Dendritic cell treated with granulocyte-macrophage colony-stimulating factor and Interleukin-4, amounts not matched to agents 40 ng/mL and 50 ng/mL, for 4 days (primary cell): Measurements from ENCODE around the gene ARL6.
A peak's percentile ranks its signal among the peaks of the same experiment; 100 is the strongest.

Experiments used
- H3K27ac Mint-ChIP-seq: one replicate; pipeline ENCODE4 v1.8.0; 2022; ENCODE audit warnings: mild to moderate bottlenecking, mixed read lengths
- H3K27me3 Mint-ChIP-seq: one replicate; pipeline ENCODE4 v1.8.0; 2022; ENCODE audit warnings: mild to moderate bottlenecking, mixed read lengths
- H3K36me3 Mint-ChIP-seq: one replicate; pipeline ENCODE4 v1.8.0; 2022; ENCODE audit warnings: low read depth, mixed read lengths
- H3K4me1 Mint-ChIP-seq: one replicate; pipeline ENCODE4 v1.8.0; 2022; ENCODE audit warnings: low read depth, mixed read lengths
- H3K4me3 Mint-ChIP-seq: one replicate; pipeline ENCODE4 v1.8.0; 2022; ENCODE audit warnings: mild to moderate bottlenecking, moderate library complexity, mixed read lengths
- H3K9me3 Mint-ChIP-seq: one replicate; pipeline ENCODE4 v1.8.0; 2022; ENCODE audit warnings: mixed read lengths
- intact Hi-C: fragments of 100-400 bp; cut with micrococcal nuclease; formaldehyde crosslinking; loops from one replicate; pipeline ENCODE4 v1.15.0; 2022

ARL6 gene

GRCh38 chr3:97764407-97765238 lies at the start of gene ARL6:
TSS of gene ARL6 (plus strand) at chr3:97764758. CDS start at chr3:97768108, 3,350 bp downstream.
- Mint-ChIP-seq H3K36me3 (peaks cover 9% of the 10 kb centered on the region), H3K4me3 (peak within 1 kb of the TSS; percentile 98), H3K27ac (peak within 1 kb of the TSS; percentile 88), H3K4me1 (peaks cover 21% of the 10 kb centered on the region), H3K9me3 (no peaks in the 10 kb centered on the region), H3K27me3 (peaks cover 6% of the 10 kb centered on the region)
- intact Hi-C loops: loop anchor here (2.0 to 5.0 kb wide), 2 partner anchors 758 to 1138 kb away; partner anchors contain the start of genes CLDND1 and DCBLD2

DNA sequence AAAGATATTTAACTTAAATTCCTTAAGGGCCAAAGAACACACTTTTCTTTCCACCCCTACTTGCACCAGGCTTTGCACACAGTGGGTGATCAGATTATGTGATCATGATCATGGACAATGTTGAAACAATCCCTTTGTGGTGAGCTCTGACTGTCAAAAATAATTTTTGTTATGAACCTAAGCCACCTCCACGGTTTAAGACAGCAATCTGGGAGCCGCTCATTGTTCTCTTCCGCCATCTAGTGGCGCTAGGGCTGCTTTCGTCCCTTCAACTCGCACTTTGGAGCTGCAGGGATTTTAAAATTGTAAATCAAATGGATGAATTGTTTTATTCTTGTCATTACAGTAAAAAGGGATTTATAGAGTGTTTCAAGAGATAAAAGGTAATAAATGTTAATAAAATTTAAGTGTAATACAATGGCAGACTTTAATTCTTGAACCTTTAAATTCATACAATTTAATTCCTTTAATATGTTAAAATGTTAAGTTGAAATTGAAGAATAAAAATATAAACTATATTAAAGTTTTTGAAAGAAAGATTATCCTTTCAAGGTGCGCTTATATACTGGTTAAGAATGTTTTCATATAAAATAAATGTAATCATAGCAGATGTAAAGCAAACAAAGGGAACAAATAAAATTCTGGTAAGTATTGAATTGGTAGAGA lies 45.3 kb upstream of the ARL6 start:
- Mint-ChIP-seq H3K27me3 (no peaks in the 10 kb centered on the region), H3K27ac (no peak overlapping the region), H3K9me3 (no peaks in the 10 kb centered on the region), H3K4me1 (no peaks in the 10 kb centered on the region), H3K4me3 (no peak overlapping the region), H3K36me3 (no peaks in the 10 kb centered on the region)
- intact Hi-C loops: no loop called here

GRCh38 chr3:97720417-97720816 lies 44.1 kb upstream of the ARL6 start:
- Mint-ChIP-seq H3K9me3 (no peaks in the 10 kb centered on the region), H3K4me1 (no peaks in the 10 kb centered on the region), H3K4me3 (no peak overlapping the region), H3K27me3 (no peaks in the 10 kb centered on the region), H3K36me3 (no peaks in the 10 kb centered on the region), H3K27ac (no peak overlapping the region)
- intact Hi-C loops: no loop called here

DNA sequence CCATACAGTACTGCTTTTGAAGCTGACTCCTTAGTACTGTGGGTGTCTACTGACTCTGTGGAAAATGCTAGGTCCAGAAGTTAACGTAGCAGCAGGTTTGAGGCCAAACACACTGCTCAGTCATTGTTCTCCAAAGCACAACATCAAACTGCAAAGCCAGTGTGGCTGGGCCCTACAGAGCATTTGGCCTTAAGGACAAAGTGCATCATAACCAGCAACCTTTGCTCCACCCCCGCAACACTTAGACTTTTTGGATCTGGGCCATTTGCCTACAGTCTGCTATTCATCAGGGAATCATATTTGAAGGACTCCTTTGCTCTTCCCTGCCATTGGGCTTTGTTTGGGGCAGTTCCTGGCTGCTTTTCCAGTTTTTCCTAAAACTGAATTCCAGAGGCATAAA lies 43.1 kb upstream of the ARL6 start:
- Mint-ChIP-seq H3K27me3 (no peaks in the 10 kb centered on the region), H3K36me3 (no peaks in the 10 kb centered on the region), H3K4me3 (no peak overlapping the region), H3K4me1 (no peaks in the 10 kb centered on the region), H3K9me3 (no peaks in the 10 kb centered on the region), H3K27ac (no peak overlapping the region)
- intact Hi-C loops: no loop called here

- Mint-ChIP-seq H3K4me1 (no peaks in the 10 kb centered on the region), H3K27ac (no peak overlapping the region), H3K9me3 (no peaks in the 10 kb centered on the region), H3K36me3 (no peaks in the 10 kb centered on the region), H3K27me3 (peaks cover 2% of the 10 kb centered on the region), H3K4me3 (no peak overlapping the region)
- intact Hi-C loops: no loop called here
These were observed 27.6 kb upstream of the ARL6 start for GRCh38 chr3:97736928-97737327.

DNA sequence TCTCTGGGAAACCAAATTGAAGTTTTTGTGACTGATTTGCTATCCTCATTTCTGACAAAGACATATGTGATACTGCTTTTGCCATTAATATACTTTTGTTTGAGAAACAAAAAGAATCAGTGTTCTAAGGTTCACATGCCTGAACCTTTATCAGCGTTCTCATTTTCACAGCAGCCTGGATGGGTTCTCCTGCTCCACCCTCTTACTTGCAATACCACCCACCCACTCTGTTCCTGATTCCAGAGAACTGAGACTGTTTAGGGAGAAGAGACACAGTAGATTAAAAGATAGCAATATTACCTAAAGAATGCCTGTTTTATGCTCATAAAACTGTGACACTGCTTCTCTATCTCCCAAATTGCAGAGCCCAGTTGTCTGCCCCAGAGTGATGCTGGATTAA lies 25.8 kb upstream of the ARL6 start:
- intact Hi-C loops: no loop called here
- H3K36me3 Mint-ChIP-seq: no peaks in the 10 kb centered on the region
- no peak overlapping the region for H3K27ac Mint-ChIP-seq
- no peaks in the 10 kb centered on the region for H3K9me3 Mint-ChIP-seq
- H3K27me3 Mint-ChIP-seq: peaks cover 2% of the 10 kb centered on the region
- no peak overlapping the region for H3K4me3 Mint-ChIP-seq
- no peaks in the 10 kb centered on the region for H3K4me1 Mint-ChIP-seq

DNA sequence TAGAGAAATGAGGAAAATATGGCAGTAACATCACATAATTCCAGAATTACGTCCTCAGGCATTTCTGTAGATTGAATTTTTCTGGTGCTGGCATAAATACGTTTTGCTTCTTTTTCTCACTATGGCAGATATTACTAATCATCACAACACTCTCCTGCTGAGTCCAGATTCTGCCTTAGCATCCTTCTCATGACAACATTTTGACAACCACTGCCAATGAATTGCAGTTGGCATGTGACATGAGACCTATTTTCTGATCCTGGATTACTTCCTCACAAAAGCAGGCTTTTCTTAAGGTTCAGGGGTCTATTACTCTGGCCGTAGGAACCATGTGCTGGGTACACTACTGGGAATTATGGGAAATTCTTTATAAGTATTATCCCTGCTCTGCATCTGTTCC lies 22.5 kb upstream of the ARL6 start:
- Mint-ChIP-seq H3K36me3 (no peaks in the 10 kb centered on the region), H3K27ac (no peak overlapping the region), H3K4me3 (no peak overlapping the region), H3K9me3 (no peaks in the 10 kb centered on the region), H3K27me3 (peaks cover 2% of the 10 kb centered on the region), H3K4me1 (no peaks in the 10 kb centered on the region)
- intact Hi-C loops: no loop called here

DNA sequence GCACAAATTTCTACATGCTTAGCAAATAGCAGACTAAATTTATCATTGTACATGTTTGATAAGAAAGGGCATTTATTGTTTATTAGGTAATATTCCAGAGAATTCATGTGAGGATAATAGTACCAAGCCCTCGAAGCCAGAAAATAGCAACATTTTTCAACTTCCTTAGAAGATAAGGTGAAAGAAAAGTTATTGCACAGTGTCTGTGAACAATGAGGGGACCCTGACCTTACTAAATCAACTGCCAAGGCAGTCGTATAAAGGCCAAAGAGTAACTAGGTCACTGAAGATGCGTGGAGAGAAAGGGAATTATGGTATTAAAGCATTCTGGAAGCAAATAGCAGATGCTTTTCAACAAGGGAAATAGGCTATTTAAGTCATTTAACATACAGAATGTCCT lies 20.3 kb upstream of the ARL6 start:
- Mint-ChIP-seq H3K27me3 (no peaks in the 10 kb centered on the region), H3K27ac (no peak overlapping the region), H3K4me1 (no peaks in the 10 kb centered on the region), H3K36me3 (no peaks in the 10 kb centered on the region), H3K4me3 (no peak overlapping the region), H3K9me3 (no peaks in the 10 kb centered on the region)
- intact Hi-C loops: no loop called here

GRCh38 chr3:97763586-97764406 lies 762 bp upstream of the ARL6 start:
- Mint-ChIP-seq H3K27ac (peak overlapping the region; percentile 88), H3K27me3 (peaks cover 6% of the 10 kb centered on the region), H3K4me1 (peaks cover 21% of the 10 kb centered on the region), H3K9me3 (no peaks in the 10 kb centered on the region), H3K4me3 (peak overlapping the region; percentile 98), H3K36me3 (peaks cover 9% of the 10 kb centered on the region)
- intact Hi-C loops: loop anchor here (2.0 to 5.0 kb wide), 2 partner anchors 759 to 1139 kb away; partner anchors contain the start of genes CLDND1 and DCBLD2

GRCh38 chr3:97765336-97765735 lies 778 bp downstream of the ARL6 start:
- intact Hi-C loops: loop anchor here (2.0 kb wide), 1 partner anchor 757 kb away; the partner anchor contains the start of gene CLDND1
- H3K27ac Mint-ChIP-seq: no peak overlapping the region
- H3K9me3 Mint-ChIP-seq: no peaks in the 10 kb centered on the region
- H3K27me3 Mint-ChIP-seq: peaks cover 6% of the 10 kb centered on the region
- H3K4me1 Mint-ChIP-seq: peaks cover 21% of the 10 kb centered on the region
- H3K4me3 Mint-ChIP-seq: no peak overlapping the region
- peaks cover 9% of the 10 kb centered on the region for H3K36me3 Mint-ChIP-seq

GRCh38 chr3:97772926-97773325 lies 8.4 kb downstream of the ARL6 start:
- Mint-ChIP-seq H3K27me3 (no peaks in the 10 kb centered on the region), H3K4me3 (no peak overlapping the region), H3K27ac (no peak overlapping the region), H3K36me3 (no peaks in the 10 kb centered on the region), H3K4me1 (peaks cover 6% of the 10 kb centered on the region), H3K9me3 (no peaks in the 10 kb centered on the region)
- intact Hi-C loops: no loop called here

- Mint-ChIP-seq H3K4me3 (no peak overlapping the region), H3K36me3 (no peaks in the 10 kb centered on the region), H3K4me1 (peaks cover 6% of the 10 kb centered on the region), H3K27ac (no peak overlapping the region), H3K27me3 (no peaks in the 10 kb centered on the region), H3K9me3 (no peaks in the 10 kb centered on the region)
- intact Hi-C loops: no loop called here
These were observed 13.6 kb downstream of the ARL6 start for GRCh38 chr3:97778152-97778551.

GRCh38 chr3:97793420-97794019 lies 29.0 kb downstream of the ARL6 start:
- Mint-ChIP-seq H3K36me3 (no peaks in the 10 kb centered on the region), H3K4me3 (no peak overlapping the region), H3K9me3 (no peaks in the 10 kb centered on the region), H3K27ac (no peak overlapping the region), H3K4me1 (no peaks in the 10 kb centered on the region), H3K27me3 (no peaks in the 10 kb centered on the region)
- intact Hi-C loops: loop anchor here (1.0 kb wide), 1 partner anchor 230 kb away; no protein-coding TSS in a partner anchor
